ENCODE results near the gene DCUN1D2.
"Not testable (repeated sequence)": the region's sequence is repeated elsewhere in the genome, so short reads cannot be mapped to it uniquely, and the experiment has no call there.

The DCUN1D2 gene

GRCh38 chr13:113474179-113474578 is 16.3 kb downstream of the DCUN1D2 start:
- no peak for DNase-seq (ENCODE audit: extremely low read depth, low read depth)
- TF ChIP-seq CTCF (IDR thresholded peaks at IDR 0.05; ENCODE audit: low read depth, low read length, missing control alignments), result no peak
- no peak overlapping the region for H3K4me3 ChIP-seq (replicated peaks; ENCODE audit: low read depth, low read length)

GRCh38 chr13:113472355-113473025 is 18.0 kb downstream of the DCUN1D2 start:
- no peak for TF ChIP-seq CTCF (IDR thresholded peaks at IDR 0.05; ENCODE audit: low read depth, low read length, missing control alignments)
- no peak overlapping the region for H3K4me3 ChIP-seq (replicated peaks; ENCODE audit: low read depth, low read length)
- no peak for DNase-seq (ENCODE audit: extremely low read depth, low read depth)

DNA sequence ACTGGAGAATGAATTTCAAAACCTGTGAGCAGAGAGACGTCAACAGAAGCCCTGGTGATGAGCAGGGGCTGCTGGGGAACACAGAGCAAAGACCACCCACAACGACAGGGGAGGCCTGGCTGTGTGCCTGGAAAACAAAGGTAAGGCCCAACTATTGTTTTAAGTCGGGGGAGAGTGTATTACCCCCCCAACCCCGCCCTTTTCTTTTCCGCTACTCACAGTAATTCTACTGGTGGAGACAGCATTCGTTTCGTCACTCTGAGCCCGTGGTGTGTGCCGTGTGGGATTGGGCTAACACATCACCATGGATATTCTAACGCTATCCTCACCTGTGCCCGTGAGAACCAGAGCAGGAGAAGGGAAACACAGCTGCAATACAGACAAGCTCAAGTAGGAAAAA is 18.7 kb downstream of the DCUN1D2 start:
- no peak for TF ChIP-seq CTCF (IDR thresholded peaks at IDR 0.05; ENCODE audit: low read depth, low read length, missing control alignments)
- DNase-seq (ENCODE audit: extremely low read depth, low read depth), result no peak
- no peak overlapping the region for H3K4me3 ChIP-seq (replicated peaks; ENCODE audit: low read depth, low read length)

GRCh38 chr13:113470635-113471163 is 19.8 kb downstream of the DCUN1D2 start:
- H3K4me3 ChIP-seq (replicated peaks; ENCODE audit: low read depth, low read length); DNase-seq (ENCODE audit: extremely low read depth, low read depth): not testable (repeated sequence)

- H3K4me3 ChIP-seq (replicated peaks; ENCODE audit: low read depth, low read length), result no peak overlapping the region
- no peak for TF ChIP-seq CTCF (IDR thresholded peaks at IDR 0.05; ENCODE audit: low read depth, low read length, missing control alignments)
- DNase-seq (ENCODE audit: extremely low read depth, low read depth), result no peak
Observed at GRCh38 chr13:113470073-113470472, 20.4 kb downstream of the DCUN1D2 start.

- DNase-seq (ENCODE audit: extremely low read depth, low read depth), result no peak
- TF ChIP-seq CTCF (IDR thresholded peaks at IDR 0.05; ENCODE audit: low read depth, low read length, missing control alignments), result no peak
- H3K4me3 ChIP-seq (replicated peaks; ENCODE audit: low read depth, low read length), result no peak overlapping the region
Observed at GRCh38 chr13:113469582-113469981, 20.9 kb downstream of the DCUN1D2 start.

GRCh38 chr13:113468472-113469201 is 21.9 kb downstream of the DCUN1D2 start:
- DNase-seq (ENCODE audit: extremely low read depth, low read depth), result no peak
- no peak overlapping the region for H3K4me3 ChIP-seq (replicated peaks; ENCODE audit: low read depth, low read length)
- TF ChIP-seq CTCF (IDR thresholded peaks at IDR 0.05; ENCODE audit: low read depth, low read length, missing control alignments), result no peak
